Activated naive CD8-positive, alpha-beta T cell treated with anti-CD3 and anti-CD28 coated beads, Interleukin-2, amount 50 U/mL, for 16 hours (primary cell): ENCODE measurements around the gene TRPC1.
"Not testable (repeated sequence)": the region's sequence is repeated elsewhere in the genome, so short reads cannot be mapped to it uniquely, and the experiment has no call there.

Source experiments
- DNase-seq: peaks from one replicate; pipeline ENCODE4 v3.0.0-alpha.2; 2020; ENCODE audit warnings: low read depth, low spot score

The TRPC1 gene

DNA sequence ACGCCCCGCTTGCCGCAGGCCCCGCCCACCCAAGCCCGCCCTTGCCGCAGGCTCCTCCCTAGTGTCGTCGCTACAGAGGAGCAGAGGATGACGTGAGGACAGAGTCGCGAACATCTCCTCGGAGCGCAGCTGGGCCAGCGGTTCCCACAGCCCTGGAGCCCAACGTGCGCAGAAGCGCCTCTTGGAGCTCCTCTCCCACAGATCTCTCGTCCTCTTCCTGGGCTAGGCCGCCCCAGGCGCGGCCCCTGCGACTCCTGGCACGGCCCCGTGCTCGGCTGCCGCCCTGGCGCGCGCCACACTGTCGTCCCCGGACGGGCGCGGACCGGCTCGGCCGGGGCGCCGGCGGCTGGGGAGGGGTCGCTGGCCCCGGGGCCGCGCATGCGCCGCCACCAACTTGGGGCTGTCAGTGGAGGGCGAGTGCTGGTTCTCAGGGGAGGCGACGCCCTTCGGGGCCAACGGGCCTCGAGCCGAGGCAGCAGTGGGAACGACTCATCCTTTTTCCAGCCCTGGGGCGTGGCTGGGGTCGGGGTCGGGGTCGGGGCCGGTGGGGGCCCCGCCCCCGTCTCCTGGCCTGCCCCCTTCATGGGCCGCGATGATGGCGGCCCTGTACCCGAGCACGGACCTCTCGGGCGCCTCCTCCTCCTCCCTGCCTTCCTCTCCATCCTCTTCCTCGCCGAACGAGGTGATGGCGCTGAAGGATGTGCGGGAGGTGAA is at the start of gene TRPC1:
TRPC1 (plus strand) TSS at position 67 of the 714 bp plus-strand sequence; CDS start at position 593, 526 bp downstream.
- peak; percentile 47 for DNase-seq

DNA sequence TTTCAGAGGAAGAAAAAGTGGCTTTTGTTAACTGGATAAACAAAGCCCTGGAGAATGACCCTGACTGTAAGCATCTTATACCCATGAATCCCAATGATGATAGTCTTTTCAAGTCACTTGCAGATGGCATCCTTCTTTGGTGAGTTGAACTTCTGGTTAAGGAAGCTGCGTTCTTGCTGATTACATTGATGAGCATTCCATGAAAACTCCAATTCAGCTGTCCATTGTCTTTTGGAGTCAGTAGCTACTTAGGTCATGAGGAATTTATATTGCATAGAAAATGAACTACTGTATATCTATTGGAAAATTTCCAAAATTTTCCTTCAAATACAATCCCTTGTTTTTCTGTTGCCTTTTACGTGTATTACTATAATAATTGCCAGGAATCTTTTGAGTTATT is 47.7 kb upstream of the TRPC1 start:
- DNase-seq = no peak

DNA sequence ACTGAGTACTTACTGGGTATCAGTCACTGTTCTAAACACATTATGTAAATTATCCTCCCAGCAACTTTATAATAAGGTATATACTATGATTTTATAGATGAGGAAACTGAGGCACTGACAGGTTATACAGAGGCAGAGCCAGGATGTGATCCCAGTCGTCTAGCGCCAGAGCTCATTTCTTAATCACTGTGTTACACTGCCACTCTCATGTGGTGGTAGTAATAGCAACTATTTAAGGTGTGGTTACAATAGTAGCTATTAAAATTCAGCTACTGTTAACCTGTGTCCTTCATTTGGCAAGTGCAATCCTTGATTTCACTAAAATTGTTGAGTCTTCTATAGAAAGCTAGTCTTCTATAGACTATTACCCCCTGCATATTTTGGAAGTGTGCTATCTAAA is 43.1 kb upstream of the TRPC1 start:
- no peak for DNase-seq

DNA sequence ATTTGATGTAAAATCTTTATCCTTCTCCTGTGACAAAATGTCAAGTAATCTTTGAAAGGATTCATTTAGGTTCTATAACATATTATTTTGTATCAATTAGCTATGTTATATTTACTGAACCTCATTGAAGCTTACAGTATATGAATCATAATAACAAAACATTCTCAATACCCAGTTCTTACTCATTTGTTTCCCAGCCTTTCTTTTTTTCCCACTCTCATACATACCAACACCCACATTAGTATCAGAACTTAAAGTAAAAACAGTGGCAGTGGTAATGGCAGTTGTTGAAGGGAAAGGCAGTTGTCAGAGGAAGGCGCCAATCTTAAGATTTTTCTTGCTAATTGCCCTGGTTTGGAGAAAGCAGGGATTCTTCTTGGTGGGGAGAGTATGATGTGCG is 33.2 kb upstream of the TRPC1 start:
- DNase-seq = no peak

DNA sequence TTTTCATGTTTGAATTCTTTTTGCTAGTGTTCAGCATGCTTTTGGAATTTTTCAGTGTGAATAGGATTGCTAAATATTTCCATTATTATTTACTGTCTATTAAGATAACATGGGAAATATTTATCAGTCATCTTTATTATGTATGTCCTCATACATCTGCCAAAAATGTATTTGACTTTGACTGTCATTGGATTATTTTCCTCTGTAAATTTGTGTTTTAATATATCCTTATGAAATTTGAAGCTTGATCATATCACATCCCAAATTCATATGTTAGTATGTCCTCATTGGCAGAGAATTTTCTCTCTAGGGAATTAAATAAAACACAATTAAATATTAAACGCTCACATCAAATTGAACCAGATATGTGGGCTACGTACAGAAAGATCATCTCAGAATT is 32.3 kb upstream of the TRPC1 start:
- no peak for DNase-seq

DNA sequence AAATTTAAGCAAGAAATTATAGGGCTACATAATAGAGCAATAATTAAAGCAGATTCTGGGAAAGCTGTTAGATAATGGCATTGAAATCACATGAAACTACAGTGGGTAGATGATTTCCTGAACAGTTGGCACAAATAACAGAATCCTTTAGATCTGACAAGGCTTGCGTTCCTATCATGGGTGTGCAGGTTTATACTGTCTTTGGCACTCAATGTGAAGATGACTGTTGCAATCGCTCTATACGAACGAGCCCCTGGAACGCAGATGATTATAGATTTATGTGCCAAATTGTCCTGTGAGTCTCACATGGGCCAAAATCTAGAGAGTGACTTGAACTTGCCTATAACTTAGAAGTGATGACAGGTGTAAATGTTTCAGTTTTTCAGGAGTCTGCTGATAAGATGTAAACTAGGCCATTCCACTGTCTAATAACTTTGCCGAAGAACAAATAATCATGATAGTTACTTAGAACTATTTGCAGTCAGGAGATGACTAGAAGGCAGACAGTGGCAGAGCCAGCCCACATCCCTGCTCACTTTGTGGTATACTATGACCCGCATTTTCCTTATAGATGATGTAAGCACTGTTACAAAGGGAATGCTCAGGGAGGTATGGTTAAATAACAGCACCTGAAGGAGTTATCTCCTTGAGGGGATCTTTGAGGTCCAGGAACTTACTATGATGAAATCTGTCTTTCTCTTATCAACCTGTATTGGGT is 30.5 kb upstream of the TRPC1 start:
- no peak for DNase-seq

DNA sequence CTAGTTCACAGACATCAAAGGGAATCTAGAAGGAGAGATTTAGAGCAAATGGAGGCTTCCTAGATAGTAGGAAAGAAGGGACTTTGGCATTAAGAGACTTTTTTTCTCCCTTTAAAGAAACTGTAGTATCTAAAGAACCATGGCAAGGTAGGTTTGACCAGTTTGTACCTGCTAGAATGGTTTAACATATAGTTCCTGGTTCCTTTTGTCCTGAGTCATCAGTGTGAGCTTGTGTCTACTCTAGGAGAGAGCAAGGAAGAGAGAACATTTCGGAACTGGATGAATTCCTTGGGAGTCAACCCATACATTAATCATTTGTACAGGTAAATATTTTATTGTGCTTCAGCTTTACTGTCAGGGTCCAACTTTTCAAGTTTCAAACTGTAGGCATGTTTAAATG is 29.6 kb upstream of the TRPC1 start:
- DNase-seq = no peak

DNA sequence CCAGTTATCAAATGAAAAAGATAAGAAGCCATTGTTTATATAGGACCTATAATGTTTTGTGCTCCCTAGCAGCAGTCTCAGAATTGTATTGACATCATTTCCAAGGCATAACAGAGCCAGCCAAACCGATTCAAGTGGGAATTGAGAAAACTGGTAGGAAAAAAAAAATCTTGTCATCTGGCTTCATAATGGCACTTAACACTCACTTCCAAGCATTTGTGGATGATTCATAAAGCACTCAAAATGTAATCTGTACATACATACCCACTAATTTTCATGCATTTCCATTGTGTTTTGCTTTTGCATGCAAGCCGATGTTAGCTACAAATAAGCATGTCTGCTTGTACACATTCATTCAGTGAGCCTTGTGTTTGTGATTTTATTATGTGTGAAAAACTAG is 18.6 kb upstream of the TRPC1 start:
- no peak for DNase-seq

DNA sequence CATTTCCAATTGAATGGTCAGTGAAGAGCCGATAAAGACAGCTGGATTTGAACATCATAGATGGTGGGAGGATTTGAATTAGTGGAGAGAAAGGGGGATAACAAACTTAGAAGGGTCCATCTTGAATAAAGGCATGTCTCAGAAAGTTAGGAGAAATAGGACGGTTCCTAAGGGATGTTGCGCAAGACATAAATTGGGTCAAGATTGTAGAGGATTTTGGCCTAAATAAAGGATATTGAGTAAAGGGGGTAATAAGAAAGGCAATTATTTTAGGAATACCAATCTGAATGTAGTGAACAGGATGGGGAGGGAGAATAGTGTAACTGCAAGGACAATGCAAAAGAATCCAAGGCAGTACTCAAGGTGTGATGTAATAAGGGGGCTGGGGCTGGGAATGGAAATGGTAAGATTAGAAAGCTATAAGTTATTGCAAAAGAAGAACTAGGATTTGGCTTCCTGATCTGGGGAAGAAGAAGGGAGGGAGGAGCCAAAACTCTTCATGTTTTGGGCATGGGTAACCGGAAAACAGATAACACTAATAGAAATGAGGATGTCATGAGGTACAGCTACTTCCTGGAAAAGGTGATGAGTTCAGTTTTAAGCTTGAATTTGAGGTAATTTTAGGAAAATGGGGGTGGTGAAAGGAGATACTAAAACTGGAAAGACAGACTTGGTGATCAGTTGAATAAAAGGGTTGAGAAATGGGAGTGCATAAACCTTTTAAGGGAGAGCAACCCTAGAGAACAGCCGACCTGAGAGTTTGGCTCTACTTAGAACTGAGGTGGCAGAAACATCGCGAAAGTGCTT is 17.3 kb upstream of the TRPC1 start:
- DNase-seq = no peak

DNA sequence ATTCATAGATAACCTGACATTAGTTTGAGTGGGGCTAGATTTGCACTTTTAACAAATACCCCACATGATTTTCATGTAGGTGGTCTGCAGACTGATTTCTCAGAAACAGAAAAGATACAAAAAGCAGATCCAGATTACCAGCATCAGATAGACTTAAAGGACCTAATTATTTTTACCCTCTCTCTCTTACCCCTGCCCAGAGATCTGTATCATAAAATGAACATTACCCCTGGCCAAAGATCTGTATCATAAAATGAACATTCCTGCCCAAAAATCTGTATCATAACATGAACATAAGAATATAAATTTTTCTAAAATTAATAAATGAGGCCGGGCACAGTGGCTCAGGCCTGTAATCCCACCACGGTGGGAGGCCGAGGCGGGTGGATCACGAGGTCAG is 14.6 kb upstream of the TRPC1 start:
- DNase-seq = no peak

DNA sequence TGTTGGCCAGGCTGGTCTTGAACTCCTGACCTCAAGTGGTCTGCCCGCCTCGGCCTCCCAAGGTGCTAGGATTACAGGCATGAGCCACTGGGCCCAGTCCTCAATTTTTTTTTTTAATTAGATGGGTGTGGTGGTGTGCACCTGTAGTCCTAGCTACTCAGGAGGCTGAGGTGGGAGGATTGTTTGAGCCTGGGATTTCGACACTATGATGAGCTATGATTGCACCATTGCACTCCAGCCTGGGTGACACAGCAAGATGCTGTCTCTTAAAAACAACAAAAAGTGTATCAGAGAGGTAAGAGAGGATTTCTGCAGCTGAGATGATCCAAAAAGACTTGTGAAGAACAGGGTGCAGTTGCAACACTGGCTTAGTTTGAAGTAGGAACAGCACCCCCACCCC is 9.0 kb upstream of the TRPC1 start:
- DNase-seq = not testable (repeated sequence)

DNA sequence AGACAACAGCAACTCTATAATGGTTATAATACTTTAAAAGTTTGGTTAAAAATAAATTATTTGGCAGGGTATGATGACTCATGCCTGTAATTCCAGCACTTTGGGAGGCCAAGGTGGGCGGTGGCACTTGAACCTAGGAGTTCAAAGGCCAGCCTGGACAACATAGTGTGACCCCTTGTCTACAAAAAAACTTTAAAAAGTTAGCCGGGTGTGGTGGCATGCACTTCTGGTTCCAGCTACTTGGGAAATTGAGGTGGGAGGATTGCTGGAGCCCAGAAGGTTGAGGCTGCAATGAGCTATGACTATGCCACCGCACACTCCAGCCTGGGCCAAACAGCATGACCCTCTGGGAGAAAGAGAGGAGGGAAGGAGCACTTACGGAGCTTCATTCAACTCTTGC is 7.7 kb upstream of the TRPC1 start:
- no peak for DNase-seq

DNA sequence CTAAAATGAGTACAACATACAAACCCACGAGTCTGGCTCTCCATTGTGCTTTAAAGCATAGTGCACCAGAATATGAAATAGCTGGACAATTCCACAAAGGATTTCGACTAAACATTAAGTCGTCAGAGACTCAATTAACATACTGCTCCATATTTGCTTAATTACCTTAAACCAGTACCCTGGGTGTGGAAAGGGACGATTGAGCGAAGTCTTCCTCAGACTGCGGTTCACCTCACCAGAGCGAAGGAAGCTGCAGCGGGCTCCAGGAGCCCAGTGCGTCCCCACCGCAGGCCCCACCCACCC is 218 bp upstream of the TRPC1 start:
- no peak for DNase-seq

DNA sequence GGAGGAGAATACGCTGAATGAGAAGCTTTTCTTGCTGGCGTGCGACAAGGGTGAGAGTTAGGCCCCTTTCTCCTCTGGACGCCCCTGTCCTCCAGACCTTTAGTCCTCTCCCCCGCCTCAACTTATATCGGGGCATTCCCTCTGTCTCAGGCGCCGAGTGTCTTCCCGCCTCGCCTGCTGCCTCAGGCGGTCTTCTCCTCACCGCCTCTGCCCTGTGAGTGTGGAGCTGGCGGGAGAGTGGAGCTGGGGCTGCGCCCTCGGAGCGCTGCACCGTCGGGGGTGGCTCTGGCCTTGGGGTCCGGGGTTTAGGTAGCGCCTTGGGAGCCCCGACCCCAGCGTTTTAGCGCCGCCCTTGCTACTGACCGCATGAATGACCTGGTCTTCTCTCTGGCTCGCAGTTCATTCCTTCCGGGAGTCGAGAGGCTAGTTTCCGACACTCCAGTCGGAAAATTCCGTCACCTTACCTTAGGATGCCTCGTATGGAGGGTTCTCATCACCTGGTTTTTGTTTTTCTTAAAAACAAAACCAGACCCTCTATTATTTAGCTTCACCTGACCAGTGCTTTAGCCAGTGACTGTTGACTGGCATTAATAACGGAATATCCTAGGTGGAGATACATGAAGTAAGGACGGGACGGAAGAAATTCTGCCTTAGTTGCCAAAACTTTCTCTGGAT is 985 bp downstream of the TRPC1 start:
- DNase-seq = no peak

DNA sequence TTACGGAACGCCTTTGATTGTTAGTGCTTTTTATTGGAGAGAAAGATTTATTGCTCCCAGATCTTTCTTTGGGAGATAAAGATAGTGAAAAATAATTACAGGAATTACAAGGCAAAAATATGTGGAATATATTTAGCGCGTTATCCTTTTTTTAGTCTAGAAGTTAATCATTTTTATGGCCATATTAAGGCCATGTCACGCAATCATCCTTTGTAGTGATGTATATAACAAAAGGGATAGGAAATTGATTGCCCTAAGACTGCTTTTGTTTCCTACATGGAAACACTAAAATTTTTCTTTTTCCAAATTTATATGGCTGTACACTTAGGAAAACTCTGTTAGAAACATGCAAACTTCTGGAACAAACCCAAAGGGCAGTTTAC is 1.5 kb downstream of the TRPC1 start:
- no peak for DNase-seq

DNA sequence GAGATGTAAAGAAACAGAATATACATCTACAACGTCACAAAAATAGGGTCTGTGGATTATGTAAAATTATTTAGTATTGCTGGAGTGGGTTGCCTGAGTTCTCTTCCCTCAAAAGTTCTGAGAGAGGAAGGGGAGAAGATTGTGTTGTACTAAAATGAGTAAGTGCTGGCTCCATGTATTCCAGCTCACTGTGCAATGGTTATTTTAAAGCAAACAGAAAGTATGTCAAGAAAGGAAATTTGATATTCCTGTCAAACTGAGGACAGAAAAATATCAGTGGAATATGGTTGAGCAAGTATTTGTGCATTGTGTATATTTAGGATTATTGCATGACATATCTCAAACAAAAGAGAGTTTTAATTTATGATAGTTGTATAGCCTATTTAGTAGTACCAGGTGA is 2.2 kb downstream of the TRPC1 start:
- no peak for DNase-seq

DNA sequence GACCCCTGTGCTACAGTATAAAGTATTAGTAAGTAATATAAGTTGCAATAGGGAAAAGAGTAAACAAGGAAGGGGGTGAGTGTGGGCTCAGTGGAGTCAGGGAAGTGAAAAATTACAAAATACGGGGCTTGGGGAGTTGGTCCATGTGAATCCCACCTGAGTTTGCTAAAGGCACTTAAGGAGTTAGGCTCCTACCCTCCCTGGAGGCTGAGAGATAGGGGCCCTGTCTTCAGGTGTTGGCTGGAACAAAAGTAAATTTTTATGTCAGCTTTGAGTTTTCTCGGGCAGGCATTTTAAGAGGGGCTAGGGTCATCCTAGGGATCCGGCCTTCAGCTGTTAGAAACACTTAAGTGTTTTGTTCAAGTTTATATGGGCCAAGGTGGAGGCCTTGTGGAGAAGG is 8.2 kb downstream of the TRPC1 start:
- no peak for DNase-seq

DNA sequence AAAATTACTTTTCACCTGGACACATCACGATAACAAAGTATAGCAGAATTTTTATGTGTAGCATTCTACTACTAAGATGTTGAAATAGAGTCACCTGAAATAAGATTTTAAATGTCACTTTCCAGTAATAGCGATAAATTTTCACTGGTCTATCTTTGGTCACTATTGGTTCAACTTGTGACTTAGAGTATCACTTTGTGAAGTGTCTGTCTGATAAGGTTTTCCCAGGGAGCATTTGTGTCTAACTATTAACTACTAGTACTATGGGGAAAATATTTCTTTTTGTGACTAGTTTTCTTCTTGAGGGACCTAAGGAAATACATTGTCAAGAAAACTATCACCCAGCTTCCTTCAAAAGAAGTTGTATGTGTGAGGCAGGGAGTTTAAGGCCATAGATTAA is 11.0 kb downstream of the TRPC1 start:
- no peak for DNase-seq

DNA sequence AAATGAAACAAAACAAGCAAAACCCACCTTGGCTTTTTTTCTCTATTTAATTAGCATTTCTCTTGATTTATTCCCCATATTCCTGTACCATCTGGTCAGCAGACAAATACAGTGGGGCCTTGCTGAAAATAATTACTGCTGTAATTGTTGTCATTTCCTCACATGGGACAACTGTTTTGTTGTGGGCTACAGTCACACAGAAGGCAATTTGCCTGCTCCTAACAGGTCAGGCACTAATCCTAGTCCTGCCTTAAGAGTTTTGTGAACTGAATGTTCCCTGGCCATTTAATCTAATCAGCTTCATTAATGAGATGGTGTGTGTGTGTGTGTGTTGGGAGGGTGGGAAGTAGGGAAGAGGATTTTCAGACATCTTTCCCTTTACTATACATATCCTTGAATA is 11.6 kb downstream of the TRPC1 start:
- DNase-seq = no peak

DNA sequence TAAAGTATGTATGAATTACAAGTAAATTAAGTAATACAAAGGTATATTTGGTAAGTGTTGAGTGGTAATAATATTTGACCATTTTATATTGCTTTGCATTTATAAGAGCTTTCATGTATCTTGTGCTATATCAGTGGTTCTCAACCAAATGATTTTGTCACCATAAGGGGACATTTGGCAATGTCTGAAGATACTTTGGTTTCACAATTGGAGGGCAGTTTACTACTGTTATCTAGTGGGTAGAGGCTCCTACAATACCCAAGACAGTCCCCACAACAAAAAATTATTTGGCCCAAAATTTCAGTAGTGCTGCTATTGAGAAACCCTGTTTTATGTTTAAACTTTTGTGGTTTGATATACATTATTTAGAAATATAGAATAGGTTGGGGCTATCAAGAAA is 14.6 kb downstream of the TRPC1 start:
- DNase-seq = no peak

DNA sequence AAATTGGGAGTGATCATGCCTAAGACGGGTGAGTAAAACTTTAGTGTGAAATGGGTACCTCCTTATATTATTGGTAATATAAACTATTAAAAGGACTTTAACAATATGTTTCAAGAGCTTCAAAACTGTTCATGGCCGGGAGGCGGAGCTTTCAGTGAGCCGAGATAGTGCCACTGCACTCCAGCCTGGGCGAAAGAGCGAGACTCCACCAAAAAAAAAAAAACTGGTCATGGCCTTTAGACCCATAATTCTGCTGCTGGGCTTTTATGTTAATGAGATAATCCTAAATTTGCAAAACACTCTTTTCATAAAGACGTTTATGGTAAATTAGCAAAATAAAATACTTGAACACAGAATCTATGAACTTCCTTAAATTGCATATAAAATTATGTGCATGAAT is 22.8 kb downstream of the TRPC1 start:
- no peak for DNase-seq

DNA sequence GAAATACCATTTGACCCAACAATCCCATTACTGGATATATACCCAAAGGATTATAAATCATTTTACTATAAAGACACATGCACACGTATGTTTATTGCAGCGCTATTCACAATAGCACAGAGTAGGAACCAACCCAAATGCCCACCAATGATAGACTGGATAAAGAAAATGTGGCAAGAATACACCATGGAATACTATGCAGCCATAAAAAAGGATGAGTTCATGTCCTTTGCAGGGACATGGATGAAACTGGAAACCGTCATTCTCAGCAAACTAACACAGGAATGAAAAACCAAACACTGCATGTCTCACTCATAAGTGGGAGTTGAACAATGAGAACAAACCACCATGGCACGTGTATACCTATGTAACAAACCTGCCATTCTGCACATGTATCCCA is 26.7 kb downstream of the TRPC1 start:
- not testable (repeated sequence) for DNase-seq
